OCI-LY3 (cell line): ENCODE data around the gene CARD6.

Source experiments
- H2AFZ ChIP-seq: fragments of 200-600, 300-600 bp; shearing (Covaris generic); 2 replicates; pipeline ENCODE4 v1.6.0; 2014; ENCODE audit warnings: antibody characterized with exemption, low read depth, low read length
- H3K27ac ChIP-seq: fragments of 200-600, 300-600 bp; sonication (generic); 2 replicates; pipeline ENCODE4 v1.5.1; 2014; ENCODE audit warnings: mild to moderate bottlenecking, low read length, moderate library complexity, mixed read lengths
- H3K27me3 ChIP-seq: fragments of 200-600, 300-600 bp; sonication (generic); 2 replicates; pipeline ENCODE4 v1.6.1; 2014; ENCODE audit warnings: low read depth, low read length, mixed read lengths
- H3K36me3 ChIP-seq: fragments of 200-600, 300-600 bp; sonication (generic); replicated peaks from 2 replicates; pipeline ENCODE3; 2014; ENCODE audit warnings: low read depth, low read length, mixed read lengths
- H3K4me1 ChIP-seq: fragments of 300-600, 200-600 bp; sonication (generic); 2 replicates; pipeline ENCODE4 v1.6.1; 2014; ENCODE audit warnings: low read length, mixed read lengths
- H3K4me2 ChIP-seq: fragments of 200-600, 300-600 bp; sonication (generic); 2 replicates; pipeline ENCODE4 v1.6.1; 2014; ENCODE audit warnings: low read length, mixed read lengths
- H3K4me3 ChIP-seq: fragments of 300-600, 200-600 bp; sonication (generic); 2 replicates; pipeline ENCODE4 v1.5.1; 2014; ENCODE audit warnings: antibody characterized with exemption, mild to moderate bottlenecking, low read length, moderate library complexity
- H3K79me2 ChIP-seq: fragments of 300-600, 200-600 bp; shearing (Covaris generic); 2 replicates; pipeline ENCODE4 v1.6.1; 2014; ENCODE audit warnings: mild to moderate bottlenecking, low read length, mixed read lengths
- H3K9ac ChIP-seq: fragments of 300-600, 200-600 bp; shearing (Covaris generic); 2 replicates; pipeline ENCODE4 v1.6.0; 2014; ENCODE audit warnings: mild to moderate bottlenecking, low read length, moderate library complexity
- H3K9me3 ChIP-seq: fragments of 200-600, 300-600 bp; shearing (Covaris generic); 2 replicates; pipeline ENCODE4 v1.6.1; 2014; ENCODE audit warnings: low read length, mixed read lengths; ENCODE audit not compliant: insufficient read depth
- H4K20me1 ChIP-seq: fragments of 200-600, 300-600 bp; sonication (generic); 2 replicates; pipeline ENCODE4 v1.6.1; 2016; ENCODE audit warnings: low read length, mixed read lengths; ENCODE audit not compliant: insufficient read depth
- EZH2phosphoT487 ChIP-seq: fragments of 200-600 bp; shearing (Covaris generic); IDR thresholded peaks from 2 replicates; pipeline ENCODE4 v1.6.1; 2018; ENCODE audit warnings: antibody characterized with exemption, mixed run types, low read depth
- TF ChIP-seq, protein P1 (sequence below): fragments of 200-600, 300-600 bp; sonication (generic); IDR thresholded peaks from 2 replicates; pipeline ENCODE4 v1.5.1; 2014; ENCODE audit warnings: antibody characterized with exemption, low read length, low read depth

The CARD6 gene

DNA sequence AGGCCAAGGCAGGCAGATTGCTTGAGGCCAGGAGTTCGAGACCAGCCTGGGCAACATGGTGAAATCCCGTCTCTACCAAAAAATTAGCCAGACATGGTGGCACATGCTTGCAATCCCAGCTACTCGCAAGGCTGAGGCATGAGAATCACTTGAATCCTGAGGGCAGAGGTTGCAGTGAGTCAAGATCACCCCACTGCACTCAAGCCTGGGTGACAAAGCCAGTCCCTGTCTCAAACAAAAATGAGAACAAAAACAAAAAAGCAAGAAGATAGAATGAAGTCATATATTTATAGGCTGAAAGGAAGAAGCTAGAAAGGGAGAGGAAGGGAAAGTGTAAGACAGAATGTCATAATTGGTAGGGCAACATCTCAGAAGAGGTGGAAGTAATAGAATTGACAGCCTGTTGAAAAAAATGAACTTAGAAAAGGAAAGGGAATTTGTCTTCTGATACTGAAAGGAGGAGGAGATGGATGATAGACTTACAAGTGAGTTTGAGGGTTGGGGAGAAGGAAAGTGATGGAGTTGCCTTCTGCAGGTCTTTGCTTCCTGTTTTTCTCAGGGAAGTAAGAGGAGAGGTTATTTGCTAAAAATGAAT, 32.2 kb downstream of the CARD6 start:
- H3K27ac ChIP-seq = no peak overlapping the region
- H3K79me2 ChIP-seq = no peaks in the 10 kb centered on the region
- no peak overlapping the region for H3K9ac ChIP-seq
- H4K20me1 ChIP-seq = no peaks in the 10 kb centered on the region
- H3K27me3 ChIP-seq = no peaks in the 10 kb centered on the region
- peaks cover 23% of the 10 kb centered on the region for H3K4me1 ChIP-seq
- H3K9me3 ChIP-seq = no peaks in the 10 kb centered on the region
- no peak overlapping the region for H2AFZ ChIP-seq
- no peak overlapping the region for H3K4me3 ChIP-seq
- no peaks in the 10 kb centered on the region for H3K36me3 ChIP-seq
- TF ChIP-seq, protein P1, sequence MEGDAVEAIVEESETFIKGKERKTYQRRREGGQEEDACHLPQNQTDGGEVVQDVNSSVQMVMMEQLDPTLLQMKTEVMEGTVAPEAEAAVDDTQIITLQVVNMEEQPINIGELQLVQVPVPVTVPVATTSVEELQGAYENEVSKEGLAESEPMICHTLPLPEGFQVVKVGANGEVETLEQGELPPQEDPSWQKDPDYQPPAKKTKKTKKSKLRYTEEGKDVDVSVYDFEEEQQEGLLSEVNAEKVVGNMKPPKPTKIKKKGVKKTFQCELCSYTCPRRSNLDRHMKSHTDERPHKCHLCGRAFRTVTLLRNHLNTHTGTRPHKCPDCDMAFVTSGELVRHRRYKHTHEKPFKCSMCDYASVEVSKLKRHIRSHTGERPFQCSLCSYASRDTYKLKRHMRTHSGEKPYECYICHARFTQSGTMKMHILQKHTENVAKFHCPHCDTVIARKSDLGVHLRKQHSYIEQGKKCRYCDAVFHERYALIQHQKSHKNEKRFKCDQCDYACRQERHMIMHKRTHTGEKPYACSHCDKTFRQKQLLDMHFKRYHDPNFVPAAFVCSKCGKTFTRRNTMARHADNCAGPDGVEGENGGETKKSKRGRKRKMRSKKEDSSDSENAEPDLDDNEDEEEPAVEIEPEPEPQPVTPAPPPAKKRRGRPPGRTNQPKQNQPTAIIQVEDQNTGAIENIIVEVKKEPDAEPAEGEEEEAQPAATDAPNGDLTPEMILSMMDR = no peak
- TF ChIP-seq EZH2phosphoT487 = no peak
- H3K4me2 ChIP-seq = no peak overlapping the region

DNA sequence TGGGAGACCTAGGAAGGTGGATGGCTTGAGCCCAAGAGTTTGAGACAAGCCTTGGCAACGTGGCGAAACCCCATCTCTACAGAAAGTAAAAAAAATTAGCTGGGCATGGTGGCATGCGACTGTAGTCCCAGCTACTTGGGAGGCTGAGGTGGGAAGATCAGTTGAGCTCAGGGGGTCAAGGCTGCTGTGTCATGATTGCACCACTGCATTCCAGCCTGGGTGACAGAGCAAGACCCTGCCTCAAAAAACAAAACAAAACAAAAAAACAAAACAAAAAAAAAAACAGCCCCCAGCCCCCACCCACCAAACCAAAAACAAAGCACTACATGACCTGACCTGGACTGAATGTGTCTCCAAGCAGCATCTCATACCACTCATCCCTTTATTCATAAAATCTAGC, 34.8 kb downstream of the CARD6 start:
- Histone ChIP-seq H3K9me3 (no peaks in the 10 kb centered on the region), H3K79me2 (no peaks in the 10 kb centered on the region), H3K27ac (no peak overlapping the region), H4K20me1 (no peaks in the 10 kb centered on the region), H3K4me3 (no peak overlapping the region), H3K36me3 (no peaks in the 10 kb centered on the region), H3K9ac (no peak overlapping the region), H3K27me3 (no peaks in the 10 kb centered on the region), H3K4me2 (no peak overlapping the region), H3K4me1 (peaks cover 26% of the 10 kb centered on the region), H2AFZ (no peak overlapping the region)
- no peak for TF ChIP-seq EZH2phosphoT487
- TF ChIP-seq, protein P1 = no peak

DNA sequence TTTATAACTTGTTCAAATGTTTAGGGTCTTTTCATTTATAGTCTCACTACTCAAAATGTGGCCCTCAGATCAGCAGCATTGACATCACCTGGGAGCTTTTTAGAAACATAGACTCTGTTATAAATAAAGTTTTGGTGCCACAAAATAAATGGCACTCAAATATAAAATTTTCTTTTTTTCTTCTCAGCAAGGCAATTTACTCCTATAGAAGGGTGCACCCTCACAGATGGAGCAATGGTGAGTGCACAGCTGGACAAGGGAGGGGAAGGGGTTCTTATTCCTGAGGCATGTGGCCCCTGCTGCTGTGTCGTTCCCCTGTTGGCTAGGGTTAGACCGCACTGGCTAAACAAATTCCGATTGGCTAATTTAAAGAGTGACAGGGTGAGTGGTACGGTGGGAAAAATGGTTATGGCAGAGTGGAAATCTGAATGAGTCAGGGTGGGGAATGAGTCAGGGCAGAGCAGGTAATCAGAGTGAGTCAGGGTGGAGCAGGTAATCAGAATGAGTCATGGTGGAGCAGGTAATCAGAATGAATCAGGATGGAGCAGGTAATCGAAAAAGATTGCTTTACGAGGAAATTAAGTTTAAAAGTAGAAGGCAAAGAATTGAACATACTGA, 36.3 kb downstream of the CARD6 start:
- Histone ChIP-seq H3K79me2 (no peaks in the 10 kb centered on the region), H4K20me1 (no peaks in the 10 kb centered on the region), H3K9ac (no peak overlapping the region), H3K27me3 (no peaks in the 10 kb centered on the region), H3K9me3 (no peaks in the 10 kb centered on the region), H2AFZ (no peak overlapping the region), H3K4me1 (peaks cover 17% of the 10 kb centered on the region), H3K4me3 (no peak overlapping the region), H3K4me2 (no peak overlapping the region), H3K27ac (no peak overlapping the region), H3K36me3 (no peaks in the 10 kb centered on the region)
- no peak for TF ChIP-seq EZH2phosphoT487
- TF ChIP-seq, protein P1 = no peak

DNA sequence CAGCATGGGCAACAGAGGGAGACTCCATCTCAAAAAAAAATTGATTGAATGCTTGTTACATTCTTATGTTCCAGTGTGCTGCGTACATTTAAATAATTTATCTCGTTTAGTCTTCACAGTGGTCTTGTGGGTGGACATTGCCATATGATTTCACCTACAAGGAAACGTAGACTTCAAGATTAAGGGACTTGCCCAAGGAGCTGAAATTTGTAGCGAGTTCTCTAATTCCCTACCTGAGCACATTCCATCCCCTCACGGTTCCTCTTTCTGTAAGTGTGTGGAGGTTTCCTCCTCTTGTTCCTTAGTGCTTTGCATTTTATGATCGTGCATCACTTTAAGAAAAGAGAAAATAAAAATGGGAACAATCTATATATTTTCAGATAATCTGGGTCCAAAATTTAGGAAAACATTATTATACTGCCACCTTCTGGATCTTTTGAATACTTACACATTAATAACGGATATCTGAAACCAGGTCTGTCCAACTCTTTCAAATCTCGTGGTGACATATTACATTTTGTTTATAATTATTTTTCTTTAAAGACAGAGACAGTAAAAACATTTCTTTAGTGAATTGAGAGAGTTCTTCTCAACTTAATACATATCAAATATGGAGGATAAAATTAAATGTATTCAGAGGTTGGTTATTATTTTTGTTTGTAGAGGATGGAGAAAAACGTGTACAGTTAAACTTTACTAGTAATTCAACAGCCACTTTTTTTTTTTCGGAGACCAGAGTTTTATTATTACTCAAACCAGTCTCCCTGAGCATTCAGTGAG, 38.2 kb downstream of the CARD6 start:
- peak overlapping the region; percentile 60 for H3K4me2 ChIP-seq
- no peak for TF ChIP-seq EZH2phosphoT487
- TF ChIP-seq, protein P1 = peak; percentile 62
- H3K4me3 ChIP-seq = peak overlapping the region; percentile 53
- no peaks in the 10 kb centered on the region for H3K79me2 ChIP-seq
- no peak overlapping the region for H3K27ac ChIP-seq
- no peak overlapping the region for H3K9ac ChIP-seq
- H2AFZ ChIP-seq = no peak overlapping the region
- peaks cover 3% of the 10 kb centered on the region; the same call in 1 of the 2 replicates for H3K4me1 ChIP-seq
- H4K20me1 ChIP-seq = no peaks in the 10 kb centered on the region
- no peaks in the 10 kb centered on the region for H3K36me3 ChIP-seq
- no peaks in the 10 kb centered on the region for H3K27me3 ChIP-seq
- H3K9me3 ChIP-seq = no peaks in the 10 kb centered on the region
